Psoas muscle (tissue), 8 donors: ENCODE results near the gene CAMTA1. TPM values are rescaled to one million over a fixed set of nuclear protein-coding genes. Genes with fewer than 3 reads are reported as not detected.

Experiments used
- ATAC-seq, 4 donors: fragments of 200-7000 bp; cut with Tn5 transposase; one replicate each; pipeline ENCODE4 v1.9.1; 2020; ENCODE audit warnings: moderate library complexity in 3 of 4, mild to moderate bottlenecking in 2 of 4
- DNase-seq, 2 donors: peaks; one replicate each; pipeline ENCODE4 v3.0.0-alpha.2; 2020
- H3K27ac ChIP-seq: fragments of 200-600 bp; one replicate; pipeline ENCODE4 v1.8.0; 2022
- H3K27me3 ChIP-seq, 3 donors: fragments of 200-600 bp in 1 of 3; one replicate each; pipeline versions ENCODE4 v1.6.1 to v1.8.0; 2013 to 2022; ENCODE audit warnings: low read length in 2 of 3, mild to moderate bottlenecking in 2 of 3, moderate library complexity in 1 of 3; ENCODE audit not compliant: insufficient read depth in 3 of 3
- H3K36me3 ChIP-seq, 2 donors: fragments of 200-600 bp in 1 of 2; one replicate each; pipeline versions ENCODE4 v1.6.1 to v1.8.0; 2013 to 2022; ENCODE audit warnings: low read depth in 1 of 2, mild to moderate bottlenecking in 1 of 2, moderate library complexity in 1 of 2; ENCODE audit not compliant: insufficient read depth in 1 of 2
- H3K4me1 ChIP-seq: fragments of 200-600 bp; one replicate; pipeline ENCODE4 v1.8.0; 2022
- H3K4me3 ChIP-seq: fragments of 200-600 bp; one replicate; pipeline ENCODE4 v1.8.0; 2022; ENCODE audit warnings: mild to moderate bottlenecking
- H3K9me3 ChIP-seq: fragments of 200-600 bp; one replicate; pipeline ENCODE4 v1.8.0; 2022
- WGBS, 3 donors: extraction: QIAGEN DNeasy Blood & Tissue Kit; methylation state at CpG; one replicate each; pipeline versions ENCODE4 v1.1.6 to v1.1.7; 2013; 5-methylcytosine and 5-hydroxymethylcytosine counted together
- intact Hi-C, 2 donors: fragments of 100-400 bp; cut with DNase I; formaldehyde crosslinking; loops; one replicate each; pipeline versions ENCODE4 v1.11.0 to v1.14.2; 2022
- polyA plus RNA-seq, 3 donors: library from polyadenylated mRNA; stranded (reverse); fragments of 200-250 nt; gene quantifications; one replicate each; pipeline ENCODE4 v1.2.3, GENCODE V29; 2013
- total RNA-seq, 4 donors: library from RNA; stranded (reverse); fragmentation: NEBNext Ultra II Directional in 2 of 4; extraction: Animal tissue kit (Norgen Biotek cat#: 25700) in 2 of 4; gene quantifications; one replicate each; pipeline versions ENCODE4 v1.2.1 to v1.2.4, GENCODE V29; 2021 to 2023
- TF ChIP-seq, protein P1 (sequence below): fragments of 200-600 bp; IDR thresholded peaks from one replicate; pipeline ENCODE4 v1.8.0; 2022; ENCODE audit warnings: antibody characterized with exemption
- donor health status: healthy with polysubstance abuse.
- donor health status: DM: no; HTN: no; CAD: no; lungs with moderate emphysema.
- donor health status: Bipolar disorder and iron deficiency.
- donor health status: healthy.
- donor health status: DM: yes; HTN: yes; CAD: no.
- donor health status: DM: no; HTN: no; CAD: no.
- donor health status: DM: no; HTN: no; CAD: no.
- donor health status: DM: yes; HTN: yes; CAD: no.

CAMTA1 gene
- total and polyA plus RNA-seq, 7 donors = 64.6 to 206 (median 76.5) TPM

DNA sequence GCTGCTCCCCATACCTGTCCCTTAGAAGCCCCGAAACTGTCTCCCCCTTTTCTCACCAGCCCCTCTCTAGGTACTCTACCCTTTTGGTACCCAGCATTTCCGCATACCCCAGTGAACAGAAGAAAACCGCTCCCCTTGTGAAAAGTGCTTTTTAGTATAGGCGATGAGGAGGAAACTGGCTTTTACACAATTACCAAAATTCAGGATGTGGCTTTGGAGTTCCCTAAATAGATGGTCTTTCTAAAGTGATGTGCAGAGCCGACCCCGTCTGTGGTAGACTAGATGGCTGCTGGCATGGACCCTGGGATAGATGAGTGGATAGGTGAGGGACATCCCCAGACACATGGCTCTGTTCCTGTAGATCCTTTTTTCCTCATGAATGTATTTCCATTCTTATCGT, 996.2 kb downstream of the CAMTA1 start:
- Histone ChIP-seq H3K4me1 (peaks cover 11% of the 10 kb centered on the region), H3K4me3 (no peak overlapping the region), H3K36me3 (peaks cover 2 to 60% of the 10 kb centered on the region in 2 donors), H3K27me3 (no peaks in the 10 kb centered on the region), H3K9me3 (no peaks in the 10 kb centered on the region), H3K27ac (no peak overlapping the region)
- intact Hi-C loops = loop anchor here in 1 of 2 donors (10.0 kb wide), 1 partner anchor 123 kb away; no protein-coding TSS in a partner anchor
- TF ChIP-seq, protein P1, sequence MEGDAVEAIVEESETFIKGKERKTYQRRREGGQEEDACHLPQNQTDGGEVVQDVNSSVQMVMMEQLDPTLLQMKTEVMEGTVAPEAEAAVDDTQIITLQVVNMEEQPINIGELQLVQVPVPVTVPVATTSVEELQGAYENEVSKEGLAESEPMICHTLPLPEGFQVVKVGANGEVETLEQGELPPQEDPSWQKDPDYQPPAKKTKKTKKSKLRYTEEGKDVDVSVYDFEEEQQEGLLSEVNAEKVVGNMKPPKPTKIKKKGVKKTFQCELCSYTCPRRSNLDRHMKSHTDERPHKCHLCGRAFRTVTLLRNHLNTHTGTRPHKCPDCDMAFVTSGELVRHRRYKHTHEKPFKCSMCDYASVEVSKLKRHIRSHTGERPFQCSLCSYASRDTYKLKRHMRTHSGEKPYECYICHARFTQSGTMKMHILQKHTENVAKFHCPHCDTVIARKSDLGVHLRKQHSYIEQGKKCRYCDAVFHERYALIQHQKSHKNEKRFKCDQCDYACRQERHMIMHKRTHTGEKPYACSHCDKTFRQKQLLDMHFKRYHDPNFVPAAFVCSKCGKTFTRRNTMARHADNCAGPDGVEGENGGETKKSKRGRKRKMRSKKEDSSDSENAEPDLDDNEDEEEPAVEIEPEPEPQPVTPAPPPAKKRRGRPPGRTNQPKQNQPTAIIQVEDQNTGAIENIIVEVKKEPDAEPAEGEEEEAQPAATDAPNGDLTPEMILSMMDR = no peak
- 69 to 75% (median 72%) methylated on average over 7 of the region's 7 CpGs for WGBS, 3 donors
- DNase-seq (no peak), ATAC-seq (no peak)

DNA sequence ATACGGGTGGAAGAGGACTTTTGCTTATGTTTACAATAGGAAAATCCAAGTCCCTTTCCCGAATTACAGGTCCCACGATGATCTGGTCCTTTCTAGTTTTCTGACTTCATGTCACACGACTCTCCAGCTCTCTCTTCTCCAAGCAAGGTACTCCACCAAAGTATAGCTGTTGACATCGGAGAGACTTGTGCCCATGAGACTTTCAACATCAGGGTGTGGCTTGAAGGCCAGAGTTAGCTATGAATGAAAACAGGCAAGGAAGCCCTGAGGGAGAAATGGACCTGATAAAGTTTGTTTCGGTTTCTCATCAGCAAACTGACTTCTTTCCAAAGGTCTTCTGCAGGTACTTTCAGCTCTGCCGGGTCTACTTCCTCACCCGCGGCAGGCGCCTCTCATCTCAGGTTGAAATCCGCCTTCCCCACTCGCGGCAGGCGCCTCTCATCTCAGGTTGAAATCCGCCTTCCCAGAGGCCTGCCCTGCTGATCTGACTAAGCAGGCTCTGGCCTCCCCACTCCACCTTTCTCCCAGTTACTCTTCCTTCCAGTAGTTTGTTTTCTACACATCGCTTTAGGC, 996.8 kb downstream of the CAMTA1 start:
- no peaks in the 10 kb centered on the region for H3K27me3 ChIP-seq
- DNase-seq (no peak), ATAC-seq (no peak)
- intact Hi-C loops = loop anchor here in 1 of 2 donors (10.0 kb wide), 1 partner anchor 123 kb away; no protein-coding TSS in a partner anchor
- peaks cover 6 to 60% of the 10 kb centered on the region in 2 donors for H3K36me3 ChIP-seq
- H3K9me3 ChIP-seq = no peaks in the 10 kb centered on the region
- no peak overlapping the region for H3K4me3 ChIP-seq
- WGBS, 3 donors = 88 to 89% (median 89%) methylated on average over 16 of the region's 16 CpGs
- no peak overlapping the region for H3K27ac ChIP-seq
- TF ChIP-seq, protein P1 = no peak
- peaks cover 16% of the 10 kb centered on the region for H3K4me1 ChIP-seq

DNA sequence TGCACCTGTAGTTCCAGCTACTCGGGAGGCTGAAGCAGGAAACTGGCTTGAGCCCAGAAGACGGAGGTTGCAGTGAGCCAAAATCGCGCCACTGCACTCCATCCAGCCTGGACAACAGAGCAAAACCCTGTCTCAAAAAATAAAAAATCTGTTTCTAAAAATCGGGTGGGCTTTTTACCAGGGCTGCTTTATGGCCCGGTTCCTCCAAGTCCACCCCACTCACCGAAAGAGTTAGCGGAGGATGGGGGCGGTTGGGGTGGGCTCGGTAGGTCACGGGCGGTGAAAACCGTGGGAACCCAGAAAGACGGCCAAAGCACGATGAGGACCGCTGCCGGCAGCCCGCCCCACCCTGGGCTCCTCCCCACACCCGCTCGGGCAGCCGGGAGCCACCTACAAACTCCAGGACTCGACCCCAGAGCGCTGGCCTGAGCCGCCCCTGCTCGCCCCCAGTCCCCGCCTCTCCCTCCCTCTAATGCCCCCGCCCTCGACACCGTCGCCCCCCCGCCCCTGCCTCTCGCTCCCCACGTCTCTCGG, 998.0 kb downstream of the CAMTA1 start:
- no peaks in the 10 kb centered on the region for H3K27me3 ChIP-seq
- peaks cover 17% of the 10 kb centered on the region for H3K4me1 ChIP-seq
- peaks cover 6 to 60% of the 10 kb centered on the region in 2 donors for H3K36me3 ChIP-seq
- DNase-seq (peak; percentile 77 to 86), ATAC-seq (peak; percentile 30 to 65 (median 46))
- H3K9me3 ChIP-seq = no peaks in the 10 kb centered on the region
- intact Hi-C loops = loop anchor here in 1 of 2 donors (10.0 kb wide), 1 partner anchor 122 kb away; no protein-coding TSS in a partner anchor
- TF ChIP-seq, protein P1 = no peak
- H3K27ac ChIP-seq = peak overlapping the region; percentile 96
- 0 to 2% (median 2%) methylated on average over 23 to 34 of the region's 34 CpGs for WGBS, 3 donors
- H3K4me3 ChIP-seq = peak overlapping the region; percentile 72

DNA sequence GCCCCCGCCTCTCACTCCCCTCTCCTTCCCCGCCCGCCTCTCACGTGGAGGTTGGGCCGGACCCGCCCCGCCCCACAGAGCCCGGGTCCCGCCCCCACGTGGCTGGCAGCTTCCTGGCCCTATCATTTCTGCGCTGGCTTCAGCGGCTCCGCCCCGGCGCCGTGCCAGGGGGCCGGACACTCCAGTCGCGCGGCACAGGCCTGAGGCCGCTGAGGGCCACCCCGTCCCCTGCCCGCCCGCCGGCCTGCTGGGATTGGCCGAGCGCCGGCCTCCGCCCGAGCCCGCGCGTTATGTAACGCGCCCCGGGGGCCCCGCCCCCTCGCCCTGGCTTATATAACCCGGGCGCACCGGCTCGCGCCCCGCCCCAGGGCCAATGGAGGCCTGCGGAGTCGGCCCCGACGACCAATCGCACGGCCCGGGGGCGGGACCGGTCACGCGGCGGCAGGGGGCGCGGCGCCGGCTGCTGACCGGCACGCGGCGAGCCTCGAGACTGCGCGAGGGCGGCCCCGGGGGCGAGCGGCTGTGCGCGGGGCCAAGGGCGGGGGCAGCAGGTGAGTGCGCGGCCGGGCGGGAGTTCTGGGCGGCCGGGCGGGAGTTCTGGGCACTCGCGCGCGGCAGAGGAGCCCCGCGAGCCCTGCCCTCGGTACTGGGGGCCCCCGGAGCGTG, 998.7 kb downstream of the CAMTA1 start, which contains the start of gene PER3:
PER3 (plus strand) TSS at position 466 of the 666 bp plus-strand sequence. CDS start 587 bp downstream, outside the sequence.
- DNase-seq (peak; percentile 99), ATAC-seq (peak; percentile 93 to 97 (median 94))
- peaks cover 17% of the 10 kb centered on the region for H3K4me1 ChIP-seq
- WGBS, 3 donors = 0 to 1% (median 0%) methylated on average over 29 to 90 of the region's 90 CpGs
- TF ChIP-seq, protein P1 = no peak
- H3K27me3 ChIP-seq = no peaks in the 10 kb centered on the region
- intact Hi-C loops = loop anchor here in 1 of 2 donors (10.0 kb wide), 1 partner anchor 121 kb away; no protein-coding TSS in a partner anchor
- H3K27ac ChIP-seq = peak within 1 kb of the TSS; percentile 96
- H3K36me3 ChIP-seq = peaks cover 6 to 60% of the 10 kb centered on the region in 2 donors
- peak within 1 kb of the TSS; percentile 89 for H3K4me3 ChIP-seq
- no peaks in the 10 kb centered on the region for H3K9me3 ChIP-seq
